GM23338 (cell line): ENCODE measurements around the gene PRPH. TPM values are rescaled to one million over a fixed set of nuclear protein-coding genes. Genes with fewer than 3 reads are reported as not detected.

Experiments
- ATAC-seq: fragments of 200-7000 bp; cut with Tn5 transposase; 3 replicates; pipeline ENCODE4 v1.9.1; 2020
- DNase-seq: peaks from one replicate; pipeline ENCODE4 v3.0.0-alpha.2; 2015; ENCODE audit warnings: low spot score
- H2AFZ ChIP-seq: fragments of 200-600 bp; sonication (generic); 2 replicates; pipeline ENCODE4 v1.8.0; 2016; ENCODE audit warnings: antibody characterized with exemption, mild to moderate bottlenecking, moderate library complexity
- H3F3A ChIP-seq: fragments of 200-600 bp; sonication (generic); replicated peaks from 2 replicates; pipeline ENCODE4 v1.8.0; 2017; ENCODE audit warnings: antibody characterized with exemption, mixed run types, low read depth
- H3K27ac ChIP-seq: fragments of 200-600 bp; sonication (generic); 2 replicates; pipeline ENCODE4 v1.6.1; 2016; ENCODE audit warnings: low read depth
- H3K27me3 ChIP-seq: fragments of 200-600 bp; sonication (generic); 2 replicates; pipeline ENCODE4 v1.8.0; 2016; ENCODE audit warnings: mild to moderate bottlenecking, mixed run types, moderate library complexity; ENCODE audit not compliant: insufficient read depth
- H3K36me3 ChIP-seq: fragments of 200-600 bp; sonication (generic); 2 replicates; pipeline ENCODE4 v1.8.0; 2016; ENCODE audit warnings: mild to moderate bottlenecking; ENCODE audit not compliant: insufficient read depth
- H3K4me1 ChIP-seq: fragments of 200-600 bp; sonication (generic); 2 replicates; pipeline ENCODE4 v1.8.0; 2016; ENCODE audit warnings: mild to moderate bottlenecking, moderate library complexity; ENCODE audit not compliant: insufficient read depth
- H3K4me2 ChIP-seq: fragments of 200-600 bp; sonication (generic); 2 replicates; pipeline ENCODE4 v1.7.1; 2017; ENCODE audit warnings: mixed run types
- H3K4me3 ChIP-seq: fragments of 200-600 bp; sonication (generic); 2 replicates; pipeline ENCODE4 v1.6.1; 2016; ENCODE audit warnings: mixed run types
- H3K79me2 ChIP-seq: fragments of 200-600 bp; sonication (generic); replicated peaks from 2 replicates; pipeline ENCODE4 v1.8.0; 2017; ENCODE audit warnings: mild to moderate bottlenecking; ENCODE audit not compliant: insufficient read depth
- H3K9me2 ChIP-seq: fragments of 200-600 bp; sonication (generic); 2 replicates; pipeline ENCODE4 v1.8.0; 2017; ENCODE audit not compliant: insufficient read depth
- H4K20me1 ChIP-seq: fragments of 200-600 bp; sonication (generic); replicated peaks from 2 replicates; pipeline ENCODE4 v1.8.0; 2017; ENCODE audit warnings: mild to moderate bottlenecking; ENCODE audit not compliant: insufficient read depth
- H3K27ac Mint-ChIP-seq: 2 replicates; pipeline ENCODE4 v1.8.0; 2020; ENCODE audit warnings: inconsistent platforms, mild to moderate bottlenecking, moderate library complexity, mixed read lengths
- H3K27me3 Mint-ChIP-seq: 3 replicates; pipeline ENCODE4 v1.8.0; 2022; ENCODE audit warnings: low read depth, mild to moderate bottlenecking, moderate library complexity, mixed read lengths, inconsistent platforms; ENCODE audit not compliant: insufficient read depth, poor library complexity
- H3K36me3 Mint-ChIP-seq: 3 replicates; pipeline ENCODE4 v1.8.0; 2021; ENCODE audit warnings: low read depth, mild to moderate bottlenecking, inconsistent platforms, moderate library complexity, mixed read lengths
- H3K4me1 Mint-ChIP-seq: 3 replicates; pipeline ENCODE4 v1.8.0; 2020; ENCODE audit warnings: mild to moderate bottlenecking, inconsistent platforms, mixed read lengths
- H3K4me3 Mint-ChIP-seq: 3 replicates; pipeline ENCODE4 v1.8.0; 2021; ENCODE audit warnings: moderate library complexity, mild to moderate bottlenecking, inconsistent platforms, mixed read lengths
- H3K9me3 Mint-ChIP-seq: 3 replicates; pipeline ENCODE4 v1.8.0; 2020; ENCODE audit warnings: moderate library complexity, mild to moderate bottlenecking, inconsistent platforms, mixed read lengths
- CTCF ChIP-seq, 2 experiments: fragments of 200-600 bp in 1 of 2; sonication (generic) in 1 of 2; conservative IDR thresholded peaks; 2 replicates each; pipeline versions ENCODE4 v1.5.1 to v1.6.1; 2016 to 2017; ENCODE audit warnings: antibody characterized with exemption in 2 of 2, low read depth in 2 of 2, mild to moderate bottlenecking in 2 of 2, moderate library complexity in 1 of 2
- ETS1 ChIP-seq: IDR thresholded peaks from 2 replicates; pipeline ENCODE4 v1.6.1; 2016; ENCODE audit warnings: antibody characterized with exemption
- EZH2 ChIP-seq: fragments of 200-600 bp; sonication (generic); IDR thresholded peaks from one replicate; pipeline ENCODE4 v1.8.0; 2017; ENCODE audit warnings: antibody characterized with exemption, mild to moderate bottlenecking, low read depth; ENCODE audit not compliant: unreplicated experiment
- EZH2phosphoT487 ChIP-seq: fragments of 200-600 bp; sonication (generic); IDR thresholded peaks from one replicate; pipeline ENCODE4 v1.8.1; 2018; ENCODE audit warnings: antibody characterized with exemption; ENCODE audit not compliant: unreplicated experiment
- JUNB ChIP-seq: IDR thresholded peaks from one replicate; pipeline ENCODE4 v1.6.1; 2016; ENCODE audit warnings: antibody characterized with exemption; ENCODE audit not compliant: unreplicated experiment
- NANOG ChIP-seq: IDR thresholded peaks from 2 replicates; pipeline ENCODE4 v1.6.1; 2016; ENCODE audit warnings: antibody characterized with exemption, borderline replicate concordance
- POLR2AphosphoS5 ChIP-seq: IDR thresholded peaks from 2 replicates; pipeline ENCODE4 v1.6.1; 2016; ENCODE audit warnings: antibody characterized with exemption, low read depth
- REST ChIP-seq: IDR thresholded peaks from one replicate; pipeline ENCODE4 v1.6.1; 2018; ENCODE audit warnings: antibody characterized with exemption; ENCODE audit not compliant: unreplicated experiment
- STAT1 ChIP-seq: IDR thresholded peaks from one replicate; pipeline ENCODE4 v1.6.1; 2016; ENCODE audit warnings: antibody characterized with exemption; ENCODE audit not compliant: unreplicated experiment
- ZNF114 ChIP-seq: fragments of 250-450 bp; sonication (Bioruptor Pico); IDR thresholded peaks from 2 replicates; pipeline ENCODE4 v1.5.0; 2020; ENCODE audit warnings: mild to moderate bottlenecking, moderate library complexity
- ZNF331 ChIP-seq: fragments of 250-450 bp; sonication (Bioruptor Pico); IDR thresholded peaks from 2 replicates; pipeline ENCODE4 v1.5.0; 2020; ENCODE audit warnings: low read depth, mild to moderate bottlenecking, moderate library complexity
- ZNF462 ChIP-seq: fragments of 250-450 bp; sonication (Bioruptor Pico); IDR thresholded peaks from 2 replicates; pipeline ENCODE4 v1.5.0; 2020; ENCODE audit warnings: mild to moderate bottlenecking, moderate library complexity
- polyA plus RNA-seq: library from polyadenylated mRNA; unstranded; fragments of >200 nt; fragmentation: Nextera tagmentation; extraction: Ambion mirVana; gene quantifications from 2 replicates; pipeline ENCODE4 v1.2.1, GENCODE V29; 2016
- total RNA-seq: library from RNA; depleted of rRNA; stranded (reverse); fragments of >200 nt; shearing (Covaris generic); gene quantifications from 2 replicates; pipeline ENCODE4 v1.2.3, GENCODE V29; 2014

PRPH gene
- total and polyA plus RNA-seq, 2 experiments from 2014 or later: 0.24 to 0.36 TPM

- Histone ChIP-seq H3F3A (peaks cover 39% of the 10 kb centered on the region), H3K4me2 (no peak overlapping the region), H3K4me3 (no peak overlapping the region), H3K36me3 (peaks cover 45% of the 10 kb centered on the region), H3K79me2 (peaks cover 20% of the 10 kb centered on the region), H3K27ac (no peak overlapping the region), H3K27me3 (no peaks in the 10 kb centered on the region), H2AFZ (no peak overlapping the region), H4K20me1 (peaks cover 18% of the 10 kb centered on the region), H3K4me1 (0 out of 2 replicates have a peak, but pooled peaks cover 4% of the 10 kb centered on the region), H3K9me2 (no peaks in the 10 kb centered on the region)
- no peak overlapping the region for H3K27ac Mint-ChIP-seq
- peaks cover 59% of the 10 kb centered on the region for H3K36me3 Mint-ChIP-seq
- DNase-seq (no peak), ATAC-seq (no peak)
- peaks cover 7% of the 10 kb centered on the region for H3K27me3 Mint-ChIP-seq
- H3K9me3 Mint-ChIP-seq: no peaks in the 10 kb centered on the region; the same call in 2 of the 3 replicates
- TF ChIP-seq CTCF (conservative IDR thresholded peaks at IDR 0.05; ENCODE audit: low read depth in 2 of 2) (no peak), NANOG (no peak), STAT1 (no peak), JUNB (no peak), EZH2 (no peak), ZNF114 (CRISPR knock-in tag) (no peak), POLR2AphosphoS5 (no peak), ZNF331 (CRISPR knock-in tag) (no peak), ZNF462 (CRISPR knock-in tag) (no peak), EZH2phosphoT487 (no peak), ETS1 (no peak), REST (no peak)
- no peak overlapping the region for H3K4me3 Mint-ChIP-seq
- peaks cover 3% of the 10 kb centered on the region; the same call in 1 of the 3 replicates for H3K4me1 Mint-ChIP-seq
Observed at GRCh38 chr12:49272790-49273725, 21.9 kb upstream of the PRPH start.
